ENCODE data around the gene JAKMIP1. TPM values are rescaled to one million over a fixed set of nuclear protein-coding genes. Genes with fewer than 3 reads are reported as not detected.

Gene JAKMIP1
- total RNA-seq, 1 experiment from 2014 or later, result not detected

DNA sequence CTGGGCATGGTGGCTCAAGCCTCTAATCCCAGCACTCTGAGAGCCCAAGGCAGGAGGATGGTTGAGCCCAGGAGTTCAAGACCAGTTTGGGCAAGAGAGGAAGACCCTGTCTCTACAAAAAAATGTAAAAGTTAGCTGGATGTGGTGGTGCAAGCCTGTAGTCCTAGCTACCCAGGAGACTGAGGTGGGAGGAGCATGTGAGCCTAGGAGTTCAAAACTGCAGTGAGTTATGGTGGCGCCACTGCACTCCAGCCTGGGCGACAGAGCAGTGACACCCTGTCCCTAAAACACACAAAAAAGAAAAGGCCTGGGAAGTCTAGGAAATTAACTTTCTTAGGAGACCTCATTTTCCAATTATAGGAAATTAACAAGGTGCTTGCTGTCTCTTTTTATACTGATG is 76.8 kb downstream of the JAKMIP1 start:
- ATAC-seq (no peak), DNase-seq (ENCODE audit: low read depth, low spot score) (no peak)
- Histone ChIP-seq H3K4me3 (ENCODE audit: low read depth in 2 of 2, low read length in 2 of 2) (no peak overlapping the region), H3K36me3 (ENCODE audit: control insufficient read depth, insufficient read depth, low read length) (no peaks in the 10 kb centered on the region), H3K9me3 (ENCODE audit: control insufficient read depth, insufficient read depth, low read depth, low read length) (no peaks in the 10 kb centered on the region), H3K4me1 (ENCODE audit: control insufficient read depth, insufficient read depth, low read length) (no peaks in the 10 kb centered on the region), H3K27me3 (ENCODE audit: control insufficient read depth, insufficient read depth, low read length) (no peaks in the 10 kb centered on the region), H3K27ac (ENCODE audit: low read length) (no peak overlapping the region)
- POLR2A ChIA-PET, result no interaction called here
- in situ Hi-C loops (cut with HindIII; ENCODE audit: low pct_unique_long_range_greater_than_20kb, low sequenced_read_pairs), result no loop called here
- CTCF ChIA-PET, result no interaction called here
- intact Hi-C loops (cut with micrococcal nuclease; ENCODE audit: unreplicated experiment), result no loop called here
- no TSS peak for BruUV-seq (replicated peaks)
- TF ChIP-seq TCF7L2 (IDR thresholded peaks at IDR 0.05; ENCODE audit: low read depth, low read length) (no peak), POLR2AphosphoS5 (IDR thresholded peaks at IDR 0.05; ENCODE audit: low read depth, low read length) (no peak), SIN3A (IDR thresholded peaks at IDR 0.05; ENCODE audit: borderline replicate concordance, insufficient read depth, low read depth, low read length) (no peak)
- TF ChIP-seq, protein P1, sequence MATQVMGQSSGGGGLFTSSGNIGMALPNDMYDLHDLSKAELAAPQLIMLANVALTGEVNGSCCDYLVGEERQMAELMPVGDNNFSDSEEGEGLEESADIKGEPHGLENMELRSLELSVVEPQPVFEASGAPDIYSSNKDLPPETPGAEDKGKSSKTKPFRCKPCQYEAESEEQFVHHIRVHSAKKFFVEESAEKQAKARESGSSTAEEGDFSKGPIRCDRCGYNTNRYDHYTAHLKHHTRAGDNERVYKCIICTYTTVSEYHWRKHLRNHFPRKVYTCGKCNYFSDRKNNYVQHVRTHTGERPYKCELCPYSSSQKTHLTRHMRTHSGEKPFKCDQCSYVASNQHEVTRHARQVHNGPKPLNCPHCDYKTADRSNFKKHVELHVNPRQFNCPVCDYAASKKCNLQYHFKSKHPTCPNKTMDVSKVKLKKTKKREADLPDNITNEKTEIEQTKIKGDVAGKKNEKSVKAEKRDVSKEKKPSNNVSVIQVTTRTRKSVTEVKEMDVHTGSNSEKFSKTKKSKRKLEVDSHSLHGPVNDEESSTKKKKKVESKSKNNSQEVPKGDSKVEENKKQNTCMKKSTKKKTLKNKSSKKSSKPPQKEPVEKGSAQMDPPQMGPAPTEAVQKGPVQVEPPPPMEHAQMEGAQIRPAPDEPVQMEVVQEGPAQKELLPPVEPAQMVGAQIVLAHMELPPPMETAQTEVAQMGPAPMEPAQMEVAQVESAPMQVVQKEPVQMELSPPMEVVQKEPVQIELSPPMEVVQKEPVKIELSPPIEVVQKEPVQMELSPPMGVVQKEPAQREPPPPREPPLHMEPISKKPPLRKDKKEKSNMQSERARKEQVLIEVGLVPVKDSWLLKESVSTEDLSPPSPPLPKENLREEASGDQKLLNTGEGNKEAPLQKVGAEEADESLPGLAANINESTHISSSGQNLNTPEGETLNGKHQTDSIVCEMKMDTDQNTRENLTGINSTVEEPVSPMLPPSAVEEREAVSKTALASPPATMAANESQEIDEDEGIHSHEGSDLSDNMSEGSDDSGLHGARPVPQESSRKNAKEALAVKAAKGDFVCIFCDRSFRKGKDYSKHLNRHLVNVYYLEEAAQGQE (IDR thresholded peaks at IDR 0.05; ENCODE audit: insufficient read depth in 1 of 2, low read depth in 2 of 2, low read length in 1 of 2), result no peak
- TF ChIP-seq, protein P2, sequence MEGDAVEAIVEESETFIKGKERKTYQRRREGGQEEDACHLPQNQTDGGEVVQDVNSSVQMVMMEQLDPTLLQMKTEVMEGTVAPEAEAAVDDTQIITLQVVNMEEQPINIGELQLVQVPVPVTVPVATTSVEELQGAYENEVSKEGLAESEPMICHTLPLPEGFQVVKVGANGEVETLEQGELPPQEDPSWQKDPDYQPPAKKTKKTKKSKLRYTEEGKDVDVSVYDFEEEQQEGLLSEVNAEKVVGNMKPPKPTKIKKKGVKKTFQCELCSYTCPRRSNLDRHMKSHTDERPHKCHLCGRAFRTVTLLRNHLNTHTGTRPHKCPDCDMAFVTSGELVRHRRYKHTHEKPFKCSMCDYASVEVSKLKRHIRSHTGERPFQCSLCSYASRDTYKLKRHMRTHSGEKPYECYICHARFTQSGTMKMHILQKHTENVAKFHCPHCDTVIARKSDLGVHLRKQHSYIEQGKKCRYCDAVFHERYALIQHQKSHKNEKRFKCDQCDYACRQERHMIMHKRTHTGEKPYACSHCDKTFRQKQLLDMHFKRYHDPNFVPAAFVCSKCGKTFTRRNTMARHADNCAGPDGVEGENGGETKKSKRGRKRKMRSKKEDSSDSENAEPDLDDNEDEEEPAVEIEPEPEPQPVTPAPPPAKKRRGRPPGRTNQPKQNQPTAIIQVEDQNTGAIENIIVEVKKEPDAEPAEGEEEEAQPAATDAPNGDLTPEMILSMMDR (IDR thresholded peaks at IDR 0.05), result no peak

DNA sequence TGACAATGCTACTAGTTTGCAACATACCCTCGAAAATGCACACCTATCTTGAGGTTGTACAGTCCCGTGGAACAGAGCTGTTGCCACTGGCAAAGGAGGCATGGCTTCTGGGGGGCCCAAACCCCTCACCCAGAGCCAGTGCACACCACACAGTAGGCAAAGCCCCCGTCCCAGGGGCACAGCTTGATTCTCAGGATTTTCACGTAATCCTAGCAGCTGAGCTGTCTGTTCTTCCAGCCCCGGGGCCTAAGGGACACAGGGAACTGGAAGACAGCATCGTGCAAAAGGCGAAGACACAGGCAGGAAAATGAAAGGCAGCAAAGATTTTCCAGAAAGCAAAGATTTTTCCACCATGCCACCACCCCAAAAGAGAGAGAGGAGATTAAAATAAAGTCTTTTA is 77.2 kb downstream of the JAKMIP1 start:
- DNase-seq (ENCODE audit: low read depth, low spot score) (no peak), ATAC-seq (no peak)
- in situ Hi-C loops (cut with HindIII; ENCODE audit: low pct_unique_long_range_greater_than_20kb, low sequenced_read_pairs), result no loop called here
- H3K9me3 ChIP-seq (ENCODE audit: control insufficient read depth, insufficient read depth, low read depth, low read length), result no peaks in the 10 kb centered on the region
- CTCF ChIA-PET, result no interaction called here
- H3K4me1 ChIP-seq (ENCODE audit: control insufficient read depth, insufficient read depth, low read length), result no peaks in the 10 kb centered on the region
- no TSS peak for BruUV-seq (replicated peaks)
- TF ChIP-seq, protein P1 (IDR thresholded peaks at IDR 0.05; ENCODE audit: insufficient read depth in 1 of 2, low read depth in 2 of 2, low read length in 1 of 2), result no peak
- no peak for TF ChIP-seq POLR2AphosphoS5 (IDR thresholded peaks at IDR 0.05; ENCODE audit: low read depth, low read length)
- TF ChIP-seq SIN3A (IDR thresholded peaks at IDR 0.05; ENCODE audit: borderline replicate concordance, insufficient read depth, low read depth, low read length), result no peak
- TF ChIP-seq TCF7L2 (IDR thresholded peaks at IDR 0.05; ENCODE audit: low read depth, low read length), result no peak
- TF ChIP-seq, protein P2 (IDR thresholded peaks at IDR 0.05), result no peak
- H3K27me3 ChIP-seq (ENCODE audit: control insufficient read depth, insufficient read depth, low read length), result no peaks in the 10 kb centered on the region
- intact Hi-C loops (cut with micrococcal nuclease; ENCODE audit: unreplicated experiment), result no loop called here
- H3K27ac ChIP-seq (ENCODE audit: low read length), result no peak overlapping the region
- H3K36me3 ChIP-seq (ENCODE audit: control insufficient read depth, insufficient read depth, low read length), result no peaks in the 10 kb centered on the region
- POLR2A ChIA-PET, result no interaction called here
- no peak overlapping the region for H3K4me3 ChIP-seq (ENCODE audit: low read depth in 2 of 2, low read length in 2 of 2)
